Uterus (tissue), 2 donors: Measurements from ENCODE around the gene CDH12.

Experiments
- CTCF ChIP-seq, 4 experiments: fragments of 200-600 bp in 2 of 4; fragments of 450-650 bp in 2 of 4; sonication (generic) in 2 of 4; IDR thresholded peaks; one replicate each; pipeline ENCODE4 v1.5.1; 2016 to 2019; ENCODE audit warnings: antibody characterized with exemption in 4 of 4, mild to moderate bottlenecking in 2 of 4, moderate library complexity in 1 of 4
- POLR2A ChIP-seq, 2 donors: fragments of 450-650 bp; IDR thresholded peaks; one replicate each; pipeline ENCODE4 v1.6.1; 2016; ENCODE audit warnings: antibody characterized with exemption in 2 of 2, mild to moderate bottlenecking in 1 of 2, moderate library complexity in 1 of 2

DNA sequence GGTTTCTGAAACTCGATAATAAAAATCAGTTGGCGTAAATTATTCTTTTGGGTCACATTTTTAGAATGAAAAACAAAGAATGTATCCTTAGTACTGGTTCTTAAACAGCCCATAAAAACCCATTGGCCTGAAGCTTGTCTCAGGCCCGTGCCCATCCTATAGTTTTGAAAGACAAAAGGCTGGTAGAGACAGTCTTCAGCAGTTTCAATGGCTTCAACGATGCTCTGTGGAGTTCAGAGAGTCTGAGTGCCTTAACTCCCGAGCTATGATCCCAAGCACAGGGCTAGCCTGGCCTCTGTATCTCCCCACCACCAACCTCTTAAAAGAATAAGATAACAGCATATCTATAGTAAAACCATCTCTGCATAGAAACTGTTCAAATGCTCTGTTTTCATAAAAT is 595.0 kb downstream of the CDH12 start:
- TF ChIP-seq POLR2A (IDR thresholded peaks at IDR 0.05) (no peak), CTCF (IDR thresholded peaks at IDR 0.05) (no peak)
